Islet precursor cell (in vitro differentiated cells): ENCODE data around the gene LMCD1.

Experiments
- DNase-seq: peaks from one replicate; pipeline ENCODE4 v3.0.0-alpha.2; 2018

Gene LMCD1

DNA sequence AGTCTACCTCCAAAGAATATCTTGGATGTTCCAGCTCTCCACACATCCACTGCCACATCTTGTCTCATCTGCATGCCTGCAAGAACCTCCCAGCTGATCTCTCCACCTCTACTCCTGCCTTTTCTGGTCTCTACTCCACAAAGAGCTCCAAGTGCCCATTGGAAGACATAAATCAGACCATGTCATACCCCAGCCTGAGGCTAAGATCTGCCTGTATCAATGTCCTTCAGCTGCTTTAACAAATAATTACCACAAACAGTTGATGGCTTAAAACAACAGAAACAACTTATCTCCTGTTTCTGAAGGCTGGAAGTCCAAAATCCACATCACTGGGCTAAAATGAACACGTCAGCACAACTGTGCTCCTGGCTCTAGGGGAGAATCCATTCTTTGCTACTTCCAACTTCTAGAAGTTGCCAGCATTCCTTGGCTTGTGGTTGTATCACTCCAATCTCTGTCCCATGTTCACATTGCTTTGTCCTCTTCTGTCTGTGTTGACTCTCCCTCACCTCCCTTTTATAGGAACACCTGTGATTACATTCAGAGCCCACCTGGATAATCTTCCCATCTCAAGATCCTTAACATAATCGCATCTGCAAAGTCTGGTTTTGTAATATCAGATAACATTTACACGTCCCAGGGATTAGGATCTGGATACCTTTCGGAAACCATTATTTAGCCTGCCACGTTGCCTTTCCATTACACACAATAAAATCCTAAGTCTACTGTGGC lies 17.0 kb upstream of the LMCD1 start:
- DNase-seq: no peak

DNA sequence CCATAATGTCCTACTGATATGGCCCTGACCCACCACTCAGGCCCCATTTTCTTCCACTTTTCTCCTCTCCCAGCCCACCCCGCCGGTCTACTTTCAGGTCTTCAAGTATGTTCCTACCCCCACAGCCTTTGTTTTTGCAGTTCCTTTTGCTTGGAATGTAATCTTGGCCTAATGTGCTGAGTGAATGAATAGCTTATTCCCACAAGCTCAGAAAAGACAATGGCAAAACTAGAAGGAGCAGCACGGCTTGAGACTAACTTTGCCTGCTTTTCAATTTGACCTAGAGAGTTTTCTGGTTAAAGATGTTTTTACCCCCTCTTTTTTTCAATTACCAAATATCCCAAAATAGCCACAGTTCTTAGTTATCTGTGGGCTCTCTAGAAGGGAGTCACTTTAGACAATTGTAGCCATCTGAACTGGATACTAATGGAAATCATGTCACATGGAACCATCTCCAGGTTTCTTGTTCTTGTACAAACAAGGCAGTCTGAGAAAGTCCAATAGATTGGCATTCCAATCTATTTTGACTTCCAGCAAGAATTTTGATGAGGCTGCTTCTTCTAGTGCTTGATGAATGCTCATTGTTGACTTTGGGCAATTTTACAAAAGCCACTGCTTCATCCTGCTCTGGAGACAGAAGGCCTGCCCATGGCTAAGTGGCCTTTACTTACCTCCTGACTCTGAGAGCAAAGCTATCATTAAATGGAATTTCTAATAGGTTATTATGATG lies 16.3 kb upstream of the LMCD1 start:
- no peak for DNase-seq

DNA sequence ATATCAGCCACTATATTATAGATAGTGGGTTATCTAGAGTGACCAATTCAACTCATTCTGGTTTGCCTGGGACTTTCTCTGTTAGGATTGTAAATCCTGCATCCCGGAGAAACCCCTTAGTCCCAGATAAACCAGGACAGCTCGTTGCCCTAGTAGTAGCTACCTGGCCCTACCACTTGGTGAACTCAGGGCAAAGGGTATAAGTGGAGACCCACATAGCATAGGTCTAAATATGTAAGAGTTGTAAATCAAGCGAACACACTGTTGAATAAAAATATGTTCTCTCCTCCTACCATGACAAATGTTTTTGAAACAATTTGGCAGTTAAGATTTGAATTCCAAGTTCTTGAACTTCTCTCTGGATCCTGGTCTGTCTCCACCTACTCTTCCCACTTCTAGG lies 15.7 kb upstream of the LMCD1 start:
- no peak for DNase-seq

DNA sequence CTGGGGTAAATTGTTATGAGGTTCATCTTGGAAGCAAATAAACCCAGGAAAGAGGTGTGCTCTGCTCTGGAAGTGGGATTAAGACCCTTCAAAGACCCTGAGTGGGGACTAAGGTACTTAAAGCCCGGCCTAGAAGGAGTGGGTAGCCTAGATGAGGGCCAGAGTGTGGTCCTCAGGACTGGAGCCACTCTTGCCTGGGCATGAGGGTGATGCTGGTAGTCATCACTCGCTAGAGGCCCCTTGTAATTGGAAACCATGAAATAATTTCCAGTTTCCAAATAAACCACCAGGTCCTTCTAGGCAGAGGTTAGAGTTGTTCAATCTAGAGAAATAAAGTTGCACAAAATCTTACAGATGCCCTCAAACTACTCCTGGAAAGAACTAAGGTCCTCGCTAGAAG lies 15.2 kb upstream of the LMCD1 start:
- DNase-seq: no peak

DNA sequence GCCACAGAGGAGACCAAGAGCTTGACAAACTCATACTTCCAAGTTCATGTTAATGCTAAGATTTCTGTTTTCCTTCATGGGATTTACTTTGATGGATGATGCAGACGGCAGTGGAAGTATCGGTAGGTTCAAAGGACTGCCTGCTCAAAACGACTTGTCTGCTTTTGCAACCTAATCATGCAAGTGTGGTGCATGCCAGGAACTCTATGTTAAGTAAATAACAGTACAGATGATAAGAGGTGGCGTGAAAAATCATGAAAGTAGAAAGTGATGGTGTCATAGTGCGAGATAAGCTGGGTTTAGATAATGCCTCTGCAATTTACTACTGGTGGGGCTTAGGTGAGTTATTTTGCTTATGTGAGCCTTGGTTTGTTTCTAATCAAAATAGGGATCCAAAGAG lies 14.7 kb upstream of the LMCD1 start:
- no peak for DNase-seq

DNA sequence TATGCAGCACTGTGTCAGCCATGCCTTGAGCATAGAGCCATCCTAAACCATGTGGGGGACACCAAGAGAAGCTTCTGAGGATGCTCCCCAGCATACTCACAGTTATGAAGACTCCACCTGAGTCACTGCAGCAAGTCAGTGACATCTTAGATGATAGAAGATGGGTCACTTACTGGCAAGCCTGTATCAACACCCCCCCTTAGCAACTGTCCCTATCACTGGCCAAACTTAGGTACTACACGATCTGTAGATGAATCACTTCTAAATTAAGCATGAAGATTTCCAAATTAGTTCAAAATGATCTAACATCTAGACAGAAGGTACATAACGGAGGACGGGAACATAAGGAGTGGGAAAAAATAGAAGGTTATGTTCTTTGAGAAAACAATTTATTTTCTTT lies 13.2 kb upstream of the LMCD1 start:
- no peak for DNase-seq

DNA sequence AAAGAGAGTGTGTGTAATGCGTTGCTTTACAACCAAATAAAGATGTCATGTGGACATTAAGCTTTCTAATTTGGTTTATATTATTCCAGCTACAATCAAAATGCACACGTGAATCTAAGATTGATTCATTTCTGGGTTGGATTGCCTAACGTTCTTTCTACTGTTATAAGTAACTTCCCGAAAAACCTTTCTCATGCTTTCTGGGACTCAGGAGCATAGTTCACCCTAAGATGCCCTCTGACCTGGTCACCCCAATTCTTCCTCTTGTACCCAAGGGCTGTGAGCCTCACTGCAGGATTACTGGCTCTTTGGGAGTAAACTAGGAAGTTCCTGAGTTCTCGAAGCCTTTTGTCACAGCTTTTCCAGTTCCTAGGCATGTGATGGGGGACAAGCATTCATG lies 12.7 kb upstream of the LMCD1 start:
- DNase-seq: no peak

DNA sequence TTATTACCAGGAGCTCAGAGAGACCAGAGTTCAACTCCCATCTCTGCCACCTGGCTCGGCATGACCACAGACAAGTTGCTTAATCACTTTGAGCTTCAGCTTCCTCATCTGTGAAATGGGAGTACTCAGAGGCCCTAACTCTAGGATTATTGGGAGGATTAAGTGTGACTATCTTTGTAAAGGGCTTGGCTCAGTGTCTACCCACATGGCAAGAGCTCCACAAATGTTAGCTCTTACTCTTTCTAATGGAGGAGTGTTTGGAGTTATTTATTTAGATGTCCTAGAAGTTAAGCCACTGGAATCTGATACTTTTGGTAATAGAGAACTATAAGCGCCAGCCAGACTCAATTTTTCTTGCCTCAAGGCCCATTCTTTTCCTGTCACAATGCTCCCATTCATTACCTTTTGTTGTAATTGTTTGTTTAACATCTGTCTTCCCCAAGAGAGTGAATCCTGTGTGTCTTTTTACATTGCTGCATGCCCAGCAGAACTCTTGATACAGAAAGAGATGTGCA lies 12.3 kb upstream of the LMCD1 start:
- no peak for DNase-seq

DNA sequence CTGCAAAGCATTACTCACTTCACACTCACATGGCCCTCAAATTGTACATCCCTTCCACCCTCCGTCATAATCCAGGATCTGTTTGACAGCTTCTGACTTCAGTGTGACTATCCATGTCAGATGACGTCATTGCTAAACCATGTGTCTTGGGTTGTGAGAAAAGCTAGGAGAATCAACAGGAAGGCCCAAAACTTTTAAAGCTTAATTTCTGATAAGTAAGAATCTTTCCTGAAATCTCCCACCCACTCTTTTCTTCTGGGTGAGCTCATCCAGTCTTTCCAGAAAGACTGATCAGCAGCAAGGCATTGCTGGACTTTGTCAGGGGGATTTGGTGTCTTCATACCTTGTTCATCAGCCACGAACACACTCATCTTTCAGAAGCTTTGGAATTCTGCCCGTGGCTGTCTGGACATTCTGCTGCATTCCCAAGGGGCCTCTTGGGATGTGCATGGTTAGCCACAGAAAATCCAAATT lies 11.5 kb upstream of the LMCD1 start:
- peak; percentile 91 for DNase-seq

DNA sequence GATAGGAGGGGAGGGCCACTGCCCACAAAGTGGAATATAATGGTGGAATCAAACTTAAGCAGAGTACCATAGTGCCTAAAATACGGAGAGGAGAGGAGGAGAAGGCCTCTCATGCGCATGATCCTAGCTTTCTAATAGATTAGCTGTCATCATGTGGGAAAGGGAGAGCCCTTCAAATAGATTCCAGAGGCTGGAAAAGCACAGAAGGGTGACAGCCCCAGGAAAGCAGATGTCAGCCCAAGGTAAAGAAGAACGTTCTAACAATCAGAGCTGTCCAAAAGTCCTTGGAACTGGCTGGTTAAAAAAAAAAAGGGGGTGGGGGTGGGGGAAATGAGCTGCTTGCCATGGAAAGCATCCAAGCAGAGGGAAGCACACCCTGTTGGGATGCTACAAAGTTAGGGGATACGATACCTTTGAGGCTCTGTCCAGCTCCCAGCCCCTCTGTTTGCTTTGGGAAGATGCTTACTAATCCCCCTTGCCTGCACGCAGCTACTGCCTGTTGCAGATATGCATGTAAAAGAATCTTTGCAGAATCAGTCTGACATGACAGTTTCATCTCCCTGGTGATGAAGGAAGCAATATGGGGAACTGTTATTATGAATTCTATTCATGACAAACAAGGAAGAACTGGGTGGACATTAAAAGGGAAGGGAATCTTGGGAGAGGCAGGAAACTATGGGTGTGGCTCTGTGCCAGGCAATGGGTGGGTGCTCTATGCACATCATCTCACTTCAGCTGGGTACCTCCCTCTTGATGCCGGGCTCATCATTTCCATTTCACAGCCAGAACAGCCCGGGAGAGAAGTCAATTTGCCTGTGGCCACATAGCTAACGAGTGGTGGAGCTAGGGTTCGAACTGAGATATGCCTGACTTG lies 10.1 kb upstream of the LMCD1 start:
- no peak for DNase-seq

DNA sequence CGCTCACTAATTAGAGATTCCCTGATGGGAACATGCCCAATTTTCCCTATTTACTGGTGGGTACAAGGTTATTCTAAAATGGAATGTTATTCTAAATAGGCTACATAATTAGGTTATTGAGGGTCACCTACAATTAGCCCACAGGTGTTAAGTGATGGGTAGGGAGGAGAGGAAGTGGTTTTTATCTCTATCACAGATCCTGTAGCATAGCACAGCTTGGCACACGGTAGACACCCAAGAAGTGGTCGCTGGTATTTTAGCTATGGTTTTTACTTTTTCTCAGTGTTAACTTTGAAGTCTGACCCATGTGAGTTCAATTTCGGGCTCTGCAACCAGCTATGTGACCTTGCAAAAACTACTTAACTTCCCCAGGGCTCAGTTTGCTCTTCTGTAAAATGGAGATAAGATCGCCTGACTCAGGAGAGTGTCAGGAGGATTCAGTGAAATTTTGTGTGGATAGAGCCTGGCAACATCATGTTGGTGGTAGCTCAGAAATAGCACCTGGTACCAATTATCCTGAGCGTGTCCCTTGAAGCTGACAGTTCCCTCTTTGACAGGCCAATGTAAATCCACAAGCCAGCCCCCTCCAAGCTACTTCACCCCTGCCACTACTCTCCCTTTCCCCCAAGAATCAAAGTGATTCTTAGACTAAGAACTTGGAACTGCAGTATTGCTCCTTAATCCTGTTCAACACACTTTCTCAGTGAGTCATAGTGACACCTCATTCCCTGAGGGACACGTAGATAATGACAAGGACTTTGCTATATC lies 8.7 kb upstream of the LMCD1 start:
- peak; percentile 71 for DNase-seq

DNA sequence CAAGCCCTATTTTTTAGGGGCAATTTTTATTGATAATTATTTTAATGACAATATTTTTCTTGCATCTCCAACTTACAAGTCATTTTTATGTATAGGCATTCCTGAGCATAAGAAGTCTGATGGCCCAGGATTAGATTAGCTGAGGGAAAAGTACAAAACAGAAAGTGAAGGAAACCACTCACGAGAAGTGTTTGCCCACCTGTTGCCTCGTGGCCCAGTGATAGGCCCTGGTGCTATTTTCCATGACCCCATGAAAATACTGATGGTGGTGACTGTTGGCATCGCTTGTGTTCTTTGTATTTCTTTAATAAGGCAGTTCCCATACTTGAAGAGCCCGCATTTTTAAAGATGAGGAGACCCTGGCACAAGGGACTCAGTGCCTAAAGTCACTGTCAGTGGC lies 7.9 kb upstream of the LMCD1 start:
- no peak for DNase-seq

DNA sequence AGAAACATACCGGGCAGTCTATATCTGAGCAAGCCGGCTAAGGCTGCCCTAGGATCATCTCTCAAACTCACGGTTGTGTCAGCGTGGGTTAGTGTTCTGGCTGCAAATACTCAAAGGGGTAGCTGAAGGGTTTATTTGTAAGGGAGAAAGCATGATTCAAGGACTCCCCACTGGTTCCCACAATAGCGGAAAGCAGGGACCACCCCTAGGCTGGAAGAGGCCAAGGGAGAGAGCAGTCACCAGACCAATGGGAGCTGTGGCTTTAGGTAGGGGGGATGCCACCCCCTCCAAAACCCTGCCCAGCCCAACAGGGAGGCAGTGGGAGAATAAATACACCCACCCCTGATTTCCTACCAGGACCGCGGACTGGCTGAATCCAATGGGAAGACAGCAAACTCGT lies 7.3 kb upstream of the LMCD1 start:
- DNase-seq: no peak

DNA sequence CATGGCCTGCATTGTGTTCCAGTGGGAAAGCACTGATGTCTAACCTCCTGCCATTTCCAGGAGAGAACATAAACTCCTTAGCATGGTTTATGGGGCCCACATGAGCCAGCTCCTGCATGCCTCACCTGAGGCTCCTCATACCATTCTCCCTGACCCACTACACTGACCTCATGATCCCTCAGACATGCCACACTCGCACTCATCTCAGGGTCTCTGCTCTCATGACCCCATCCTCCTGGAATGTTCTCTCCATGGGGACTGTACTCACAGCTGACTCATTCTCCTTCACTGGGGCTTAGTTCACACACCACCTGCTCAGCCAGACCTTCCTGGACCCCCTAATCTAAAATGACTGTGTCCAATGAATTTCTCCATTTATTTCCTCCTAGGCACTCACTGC lies 4.0 kb upstream of the LMCD1 start:
- DNase-seq: peak; percentile 96

DNA sequence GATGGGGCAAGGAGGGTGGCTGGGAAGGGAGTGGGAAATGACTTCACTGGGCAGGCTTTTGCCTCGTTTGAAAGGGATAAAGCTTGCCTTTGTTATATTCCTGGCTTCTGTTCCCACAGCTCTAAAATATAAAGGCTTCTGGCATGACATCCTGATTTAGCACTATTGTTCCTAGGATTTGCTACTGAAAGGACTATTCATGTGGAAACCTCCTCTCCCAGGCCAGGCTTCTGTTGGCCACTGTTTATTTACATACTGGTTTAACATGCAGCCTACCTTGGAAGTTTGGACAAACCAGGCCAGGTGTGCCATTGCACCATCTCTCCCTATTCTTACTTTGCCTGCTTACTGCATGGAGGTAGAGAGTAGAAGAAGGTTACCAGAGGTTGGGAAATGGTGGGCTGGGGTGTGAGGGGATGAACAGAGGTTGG lies 2.4 kb upstream of the LMCD1 start:
- peak; percentile 74 for DNase-seq

DNA sequence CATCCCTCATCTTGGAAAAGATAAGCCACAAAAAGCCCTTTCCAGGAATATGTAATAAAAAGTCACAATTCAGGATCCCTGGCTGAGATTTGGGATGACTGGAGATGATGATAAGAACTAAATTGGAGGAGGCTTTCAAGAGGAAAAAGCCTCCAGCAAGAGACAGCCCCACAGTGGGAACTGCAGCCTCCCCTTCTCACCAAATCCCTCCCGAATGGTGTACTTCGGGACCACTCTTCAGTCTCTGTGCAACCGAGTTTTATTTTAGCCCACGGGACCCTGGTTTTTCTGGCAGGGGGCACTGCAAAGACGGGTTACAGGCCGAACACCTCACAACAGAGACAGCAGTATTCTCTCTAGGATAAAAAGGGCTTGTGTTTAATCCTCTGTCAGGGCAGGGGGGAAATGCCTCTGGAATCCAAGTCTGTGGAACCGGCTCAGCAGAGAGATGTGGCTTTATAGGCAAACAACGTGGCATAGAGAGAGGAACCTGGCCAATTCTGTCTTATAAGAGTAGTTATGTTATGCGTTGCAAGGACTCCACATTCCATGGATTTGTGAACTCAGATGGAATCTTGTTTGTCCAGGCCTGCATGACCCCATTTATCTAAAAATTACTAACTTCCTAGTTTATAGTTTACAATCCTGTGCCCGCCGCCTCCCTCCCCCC lies 1.2 kb upstream of the LMCD1 start:
- DNase-seq: peak; percentile 89

DNA sequence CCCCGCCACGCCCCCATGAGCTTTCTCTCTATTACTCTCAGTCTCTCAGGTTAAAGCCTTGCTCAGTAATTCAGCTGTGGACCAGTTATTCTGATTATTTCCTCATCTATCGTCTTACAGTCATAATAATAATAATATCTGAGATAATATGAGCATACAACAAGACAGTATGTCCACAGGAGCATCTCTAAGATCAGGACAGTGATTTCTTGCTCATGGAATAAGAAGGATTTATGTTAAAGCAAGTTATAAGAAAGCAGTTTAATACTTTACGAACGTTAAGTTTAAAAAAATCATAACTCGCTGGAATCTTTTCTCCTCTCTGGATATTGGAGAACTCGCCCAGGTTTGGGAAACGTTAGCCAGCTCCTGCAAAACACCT lies 643 bp upstream of the LMCD1 start:
- DNase-seq: no peak

DNA sequence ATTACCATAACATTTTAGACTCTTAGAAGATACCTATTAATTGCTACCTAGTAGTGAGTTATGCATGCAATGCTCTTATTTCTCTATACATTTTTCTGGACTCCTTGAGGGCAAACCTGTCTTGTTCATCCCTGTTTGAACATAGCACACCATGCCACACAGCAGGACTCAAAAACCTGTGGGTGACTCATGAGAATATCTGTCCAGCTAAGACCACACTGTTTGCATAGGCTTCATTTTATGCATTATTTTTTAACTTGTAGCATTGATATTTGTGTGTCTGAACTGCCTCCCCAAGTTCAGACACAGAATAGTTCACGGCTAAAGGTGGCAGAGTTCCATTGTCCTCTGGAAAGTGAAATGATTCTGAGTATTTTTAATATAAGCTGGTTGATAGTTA lies 1.8 kb downstream of the LMCD1 start:
- DNase-seq: no peak

DNA sequence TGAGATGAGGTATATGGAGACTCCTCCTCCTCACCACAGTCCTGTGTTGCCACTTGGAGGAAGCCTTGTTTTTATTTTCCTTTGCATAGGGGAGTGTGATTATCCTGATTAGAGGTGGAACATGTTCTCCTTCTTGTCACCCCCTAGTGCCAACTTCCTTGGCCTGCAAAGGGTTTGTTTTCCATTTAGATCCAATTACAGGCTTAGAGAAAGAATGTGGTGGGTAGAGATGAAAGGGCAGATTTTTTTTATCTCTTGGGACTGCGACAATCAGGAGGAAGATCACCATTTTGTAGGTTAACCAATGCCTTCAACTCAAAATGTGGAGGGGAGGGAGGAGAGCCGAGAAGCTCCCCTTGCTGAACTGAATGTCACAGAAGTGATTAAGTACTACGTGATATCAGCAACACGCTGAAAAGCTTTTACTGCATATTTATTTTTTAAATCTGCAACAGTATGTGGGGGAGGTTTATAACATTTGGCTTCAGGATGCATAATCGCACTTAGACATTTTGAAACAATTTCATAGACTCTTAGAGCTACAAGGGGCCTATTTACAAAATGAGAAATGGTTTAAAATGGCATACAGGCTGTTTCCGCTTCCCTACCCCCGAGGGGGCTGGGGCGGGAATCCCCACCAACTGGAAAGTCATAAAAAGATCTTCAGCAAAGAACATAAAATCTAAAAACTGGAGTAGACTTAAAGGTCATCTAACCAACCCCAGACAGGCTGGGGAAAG lies 2.4 kb downstream of the LMCD1 start:
- no peak for DNase-seq

DNA sequence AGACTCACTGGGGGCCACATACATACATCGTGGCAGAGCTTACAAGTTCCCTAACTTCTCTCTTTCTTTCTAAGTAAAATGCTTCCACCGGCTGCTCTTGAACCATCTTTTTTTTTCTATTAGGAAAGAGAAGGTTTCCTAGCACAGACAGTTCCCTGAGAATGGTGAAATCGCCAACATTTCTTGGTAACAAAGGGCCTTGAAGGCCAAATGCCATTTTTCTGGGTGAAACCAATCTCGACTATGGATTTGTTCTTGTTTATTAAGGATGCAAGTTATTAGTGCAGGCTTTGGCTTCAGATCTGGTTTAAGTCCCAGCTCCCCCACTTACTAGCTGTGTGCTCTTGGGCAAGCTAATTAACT lies 3.0 kb downstream of the LMCD1 start:
- DNase-seq: no peak

DNA sequence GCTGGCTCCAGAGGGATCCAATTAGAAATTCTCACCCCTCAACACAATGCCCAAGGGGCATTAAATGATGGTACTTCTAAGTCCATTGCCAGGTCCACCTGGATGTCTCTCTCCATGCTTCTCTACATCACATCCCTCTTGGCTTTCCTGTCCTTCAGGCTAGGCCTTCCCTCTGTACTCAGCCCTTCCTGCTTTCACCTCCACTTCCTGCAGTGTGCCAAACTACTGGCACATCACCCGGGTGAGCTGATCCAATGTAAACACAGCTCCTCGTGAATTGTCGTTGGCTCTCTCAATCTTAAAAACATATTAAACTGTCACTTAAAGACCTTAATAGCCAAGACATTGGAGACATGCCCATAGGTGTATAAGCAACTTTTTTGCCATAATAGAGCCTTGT lies 4.0 kb downstream of the LMCD1 start:
- no peak for DNase-seq
